ENCODE data around the gene P2RY11. TPM values are rescaled to one million over a fixed set of nuclear protein-coding genes. Genes with fewer than 3 reads are reported as not detected.

Gene P2RY11
- total and polyA plus RNA-seq, 12 donors = 4.2 to 13.8 (median 6.4) TPM

DNA sequence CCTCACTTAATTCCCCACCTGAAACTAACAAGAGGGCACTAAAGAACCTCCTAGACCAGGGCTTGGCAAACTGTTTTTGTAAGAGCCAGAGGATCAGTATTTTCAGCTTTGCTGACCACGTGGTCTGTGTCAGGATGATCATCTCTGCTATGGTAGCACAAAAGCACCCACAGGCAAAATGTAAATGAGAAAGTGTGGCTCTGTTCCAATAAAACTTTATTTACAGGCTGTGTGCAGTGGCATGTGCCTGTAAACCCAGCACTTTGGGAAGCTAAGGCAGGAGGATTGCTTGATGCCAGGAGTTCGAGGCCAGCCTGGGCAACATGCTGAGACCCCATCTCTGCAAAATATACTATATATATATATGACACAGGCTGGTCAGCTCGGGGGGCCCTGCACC is 52.0 kb downstream of the P2RY11 start:
- TF ChIP-seq, protein P1, sequence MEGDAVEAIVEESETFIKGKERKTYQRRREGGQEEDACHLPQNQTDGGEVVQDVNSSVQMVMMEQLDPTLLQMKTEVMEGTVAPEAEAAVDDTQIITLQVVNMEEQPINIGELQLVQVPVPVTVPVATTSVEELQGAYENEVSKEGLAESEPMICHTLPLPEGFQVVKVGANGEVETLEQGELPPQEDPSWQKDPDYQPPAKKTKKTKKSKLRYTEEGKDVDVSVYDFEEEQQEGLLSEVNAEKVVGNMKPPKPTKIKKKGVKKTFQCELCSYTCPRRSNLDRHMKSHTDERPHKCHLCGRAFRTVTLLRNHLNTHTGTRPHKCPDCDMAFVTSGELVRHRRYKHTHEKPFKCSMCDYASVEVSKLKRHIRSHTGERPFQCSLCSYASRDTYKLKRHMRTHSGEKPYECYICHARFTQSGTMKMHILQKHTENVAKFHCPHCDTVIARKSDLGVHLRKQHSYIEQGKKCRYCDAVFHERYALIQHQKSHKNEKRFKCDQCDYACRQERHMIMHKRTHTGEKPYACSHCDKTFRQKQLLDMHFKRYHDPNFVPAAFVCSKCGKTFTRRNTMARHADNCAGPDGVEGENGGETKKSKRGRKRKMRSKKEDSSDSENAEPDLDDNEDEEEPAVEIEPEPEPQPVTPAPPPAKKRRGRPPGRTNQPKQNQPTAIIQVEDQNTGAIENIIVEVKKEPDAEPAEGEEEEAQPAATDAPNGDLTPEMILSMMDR (IDR thresholded peaks at IDR 0.05) = no peak
- intact Hi-C loops (cut with DNase I) = no loop called here
- 93% methylated on average over 3 of the region's 3 CpGs for WGBS, 2 donors
- H3K4me1 ChIP-seq = no peaks in the 10 kb centered on the region
- no peak overlapping the region for H3K27ac ChIP-seq
- DNase-seq (no peak), ATAC-seq (no peak)
- peaks cover 0 to 100% (median 75%) of the 10 kb centered on the region in 9 donors for H3K36me3 ChIP-seq
- no peaks in the 10 kb centered on the region for H3K9me3 ChIP-seq
- no peaks in the 10 kb centered on the region for H3K27me3 ChIP-seq
- no peak overlapping the region for H3K4me3 ChIP-seq

Other genes starting within 250 kb of the P2RY11 start
- 1 to 10 TPM in 8 of 10 donors, under 1 TPM in 2; 0.30 to 4.1 (median 1.4) TPM for gene OLFM2, start 175.2 kb upstream of the P2RY11 start, total RNA-seq
- 1 to 10 TPM; 2.3 to 8.0 TPM for gene OLFM2, start 175.2 kb upstream of the P2RY11 start, polyA plus RNA-seq
- 10 to 100 TPM in 4 of 10 donors, 1 to 10 TPM in 6; 3.8 to 27.8 (median 6.1) TPM for gene COL5A3, start 101.2 kb upstream of the P2RY11 start, total RNA-seq
- gene COL5A3, start 101.2 kb upstream of the P2RY11 start, polyA plus RNA-seq = 10 to 100 TPM; 18.2 to 35.6 TPM
- not detected for gene RDH8, start 98.2 kb upstream of the P2RY11 start, total RNA-seq
- gene RDH8, start 98.2 kb upstream of the P2RY11 start, polyA plus RNA-seq = not detected
- gene SHFL, start 25.4 kb upstream of the P2RY11 start, total RNA-seq = 10 to 100 TPM in 4 of 10 donors, 1 to 10 TPM in 6; 4.0 to 18.9 (median 9.6) TPM
- gene SHFL, start 25.4 kb upstream of the P2RY11 start, polyA plus RNA-seq = 10 to 100 TPM; 11.1 to 30.2 TPM
- under 1 TPM in 1 of 10 donors, not detected in 9; 0.14 TPM for gene ANGPTL6, start 9.0 kb upstream of the P2RY11 start, total RNA-seq
- under 1 TPM; 0.09 to 0.37 TPM for gene ANGPTL6, start 9.0 kb upstream of the P2RY11 start, polyA plus RNA-seq
- gene PPAN, start 5.3 kb upstream of the P2RY11 start, total RNA-seq = 10 to 100 TPM; 17.6 to 43.3 (median 20.7) TPM
- 10 to 100 TPM; 34.3 to 47.7 TPM for gene PPAN, start 5.3 kb upstream of the P2RY11 start, polyA plus RNA-seq
- 100 to 1,000 TPM; 146 to 193 (median 180) TPM for gene EIF3G, start 8.2 kb downstream of the P2RY11 start, total RNA-seq
- gene EIF3G, start 8.2 kb downstream of the P2RY11 start, polyA plus RNA-seq = 100 to 1,000 TPM; 113 to 241 TPM
- gene DNMT1, start 83.3 kb downstream of the P2RY11 start, total RNA-seq = 10 to 100 TPM; 11.8 to 36.4 (median 21.6) TPM
- gene DNMT1, start 83.3 kb downstream of the P2RY11 start, polyA plus RNA-seq = 10 to 100 TPM; 20.9 to 34.7 TPM
- 10 to 100 TPM in 1 of 10 donors, 1 to 10 TPM in 9; 1.8 to 12.2 (median 3.3) TPM for gene S1PR2, start 119.6 kb downstream of the P2RY11 start, total RNA-seq
- 1 to 10 TPM; 1.8 to 4.8 TPM for gene S1PR2, start 119.6 kb downstream of the P2RY11 start, polyA plus RNA-seq
- gene MRPL4, start 140.5 kb downstream of the P2RY11 start, total RNA-seq = 10 to 100 TPM; 53.2 to 94.3 (median 69.0) TPM
- 100 to 1,000 TPM in 1 of 2 donors, 10 to 100 TPM in 1; 29.0 to 101 TPM for gene MRPL4, start 140.5 kb downstream of the P2RY11 start, polyA plus RNA-seq
- gene ICAM1, start 159.4 kb downstream of the P2RY11 start, total RNA-seq = 10 to 100 TPM in 3 of 10 donors, 1 to 10 TPM in 7; 3.6 to 66.6 (median 9.3) TPM
- 10 to 100 TPM in 1 of 2 donors, 1 to 10 TPM in 1; 6.9 to 12.1 TPM for gene ICAM1, start 159.4 kb downstream of the P2RY11 start, polyA plus RNA-seq
- gene ICAM4, start 175.3 kb downstream of the P2RY11 start, total RNA-seq = under 1 TPM in 9 of 10 donors, not detected in 1; 0.17 to 0.83 (median 0.48) TPM
- under 1 TPM; 0.59 to 0.73 TPM for gene ICAM4, start 175.3 kb downstream of the P2RY11 start, polyA plus RNA-seq
- under 1 TPM in 7 of 10 donors, not detected in 3; 0.18 to 0.62 (median 0.34) TPM for gene ICAM5, start 178.3 kb downstream of the P2RY11 start, total RNA-seq
- gene ICAM5, start 178.3 kb downstream of the P2RY11 start, polyA plus RNA-seq = 1 to 10 TPM in 1 of 2 donors, under 1 TPM in 1; 0.51 to 1.0 TPM
- gene ZGLP1, start 198.1 kb downstream of the P2RY11 start, total RNA-seq = 1 to 10 TPM in 2 of 10 donors, under 1 TPM in 8; 0.34 to 1.4 (median 0.80) TPM
- 1 to 10 TPM; 1.5 to 8.9 TPM for gene ZGLP1, start 198.1 kb downstream of the P2RY11 start, polyA plus RNA-seq
- 10 to 100 TPM; 11.7 to 21.8 (median 17.1) TPM for gene FDX2, start 204.3 kb downstream of the P2RY11 start, total RNA-seq
- 10 to 100 TPM; 33.7 to 35.5 TPM for gene FDX2, start 204.3 kb downstream of the P2RY11 start, polyA plus RNA-seq
- gene RAVER1, start 221.8 kb downstream of the P2RY11 start, total RNA-seq = 10 to 100 TPM in 9 of 10 donors, 1 to 10 TPM in 1; 10.0 to 16.9 (median 12.4) TPM
- 1 to 10 TPM; 5.1 to 9.5 TPM for gene RAVER1, start 221.8 kb downstream of the P2RY11 start, polyA plus RNA-seq
- gene ICAM3, start 227.9 kb downstream of the P2RY11 start, total RNA-seq = 10 to 100 TPM; 14.0 to 77.2 (median 17.9) TPM
- gene ICAM3, start 227.9 kb downstream of the P2RY11 start, polyA plus RNA-seq = 10 to 100 TPM in 1 of 2 donors, 1 to 10 TPM in 1; 6.1 to 13.1 TPM

Measured in heart right ventricle (tissue), 16 donors.